Activated naive CD4-positive, alpha-beta T cell treated with anti-CD3 and anti-CD28 coated beads, Interleukin-2, amount 50 U/mL, for 16 hours (primary cell): ENCODE measurements around the gene SCML1.
"Not testable (repeated sequence)": the region's sequence is repeated elsewhere in the genome, so short reads cannot be mapped to it uniquely, and the experiment has no call there.

Experiments used
- DNase-seq: peaks from one replicate; pipeline ENCODE4 v3.0.0-alpha.2; 2020

SCML1 gene

DNA sequence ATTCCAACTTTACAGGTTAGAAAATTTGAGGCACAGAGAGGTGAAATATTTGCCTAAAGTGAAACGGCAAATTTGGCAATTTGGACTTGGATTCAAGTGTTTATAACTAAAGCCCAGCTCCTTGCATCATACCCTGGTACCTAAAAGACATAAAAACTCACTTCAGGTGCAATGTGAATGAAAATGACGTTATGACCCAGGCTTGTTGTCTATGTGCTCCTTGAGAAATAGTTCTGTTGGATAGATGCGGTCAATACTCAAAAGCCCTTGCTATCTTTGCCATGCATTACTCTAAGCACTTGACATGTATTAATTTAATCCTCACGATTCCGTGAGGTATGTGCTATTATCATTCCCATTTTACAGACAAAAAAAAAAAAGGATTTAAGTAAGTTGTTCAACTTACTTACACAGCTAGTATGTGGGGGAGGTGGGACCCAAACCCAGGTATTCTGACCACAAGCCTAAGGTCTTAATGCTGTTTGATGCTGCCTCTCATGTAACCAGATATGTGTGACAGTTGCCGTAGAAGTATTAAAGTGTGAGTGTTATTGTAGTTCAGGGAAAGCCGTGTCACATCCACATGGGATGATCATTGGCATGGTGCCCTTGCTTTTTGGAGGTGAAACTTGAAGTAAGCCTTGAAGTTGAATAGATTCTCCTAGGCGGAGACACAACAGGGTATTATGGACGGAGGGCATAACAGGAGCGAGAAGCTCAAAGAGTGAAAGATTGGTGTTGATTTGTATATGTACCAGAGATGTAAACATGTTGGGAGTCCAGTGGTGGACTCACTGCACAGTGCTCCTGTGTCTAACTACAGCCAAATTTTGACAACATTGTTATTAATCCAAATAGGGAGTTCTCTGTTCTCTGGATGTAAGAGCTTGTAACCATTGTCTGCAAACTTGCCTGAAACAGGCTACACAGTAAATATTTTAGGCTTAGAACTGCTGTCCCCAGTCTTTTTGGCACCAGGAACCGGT lies 3.1 kb downstream of the SCML1 start:
- no peak for DNase-seq

DNA sequence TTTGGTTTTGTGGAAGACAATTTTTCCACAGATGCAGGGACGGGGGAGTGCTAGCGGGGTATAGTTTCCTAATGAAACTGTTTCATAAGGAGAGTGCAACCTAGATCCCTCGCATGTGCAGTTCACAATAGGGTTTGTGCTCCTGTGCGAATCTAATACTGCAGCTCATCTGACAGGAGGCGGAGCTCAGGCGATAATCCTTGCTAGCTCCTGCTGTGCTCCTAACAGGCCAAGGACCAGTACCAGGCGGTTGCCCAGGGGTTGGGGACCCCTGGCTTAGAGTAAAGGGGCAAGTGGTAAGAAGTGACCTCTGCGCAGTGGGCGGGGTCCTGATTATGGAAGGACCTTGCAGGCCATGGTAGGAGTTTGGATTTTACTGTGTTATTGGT lies 3.8 kb downstream of the SCML1 start:
- no peak for DNase-seq

DNA sequence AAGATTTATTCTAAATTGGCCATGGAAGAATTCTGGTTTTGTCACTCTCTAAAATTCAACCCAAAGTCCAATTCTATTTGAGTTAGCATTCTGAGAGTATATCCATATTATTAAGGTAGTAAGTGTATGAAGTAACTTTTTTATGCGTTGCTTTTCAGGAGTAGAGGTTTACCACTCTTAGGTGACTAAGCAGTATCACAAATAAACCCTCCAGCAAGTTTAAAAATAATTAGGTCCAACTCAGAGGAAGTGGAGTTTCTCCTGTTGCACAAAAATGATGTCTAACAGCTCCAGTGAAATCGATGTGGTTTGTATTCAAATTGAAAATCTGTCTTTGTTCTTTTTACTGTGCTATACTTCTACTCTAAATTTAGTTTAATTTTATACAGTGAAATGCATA lies 6.6 kb downstream of the SCML1 start:
- no peak for DNase-seq

DNA sequence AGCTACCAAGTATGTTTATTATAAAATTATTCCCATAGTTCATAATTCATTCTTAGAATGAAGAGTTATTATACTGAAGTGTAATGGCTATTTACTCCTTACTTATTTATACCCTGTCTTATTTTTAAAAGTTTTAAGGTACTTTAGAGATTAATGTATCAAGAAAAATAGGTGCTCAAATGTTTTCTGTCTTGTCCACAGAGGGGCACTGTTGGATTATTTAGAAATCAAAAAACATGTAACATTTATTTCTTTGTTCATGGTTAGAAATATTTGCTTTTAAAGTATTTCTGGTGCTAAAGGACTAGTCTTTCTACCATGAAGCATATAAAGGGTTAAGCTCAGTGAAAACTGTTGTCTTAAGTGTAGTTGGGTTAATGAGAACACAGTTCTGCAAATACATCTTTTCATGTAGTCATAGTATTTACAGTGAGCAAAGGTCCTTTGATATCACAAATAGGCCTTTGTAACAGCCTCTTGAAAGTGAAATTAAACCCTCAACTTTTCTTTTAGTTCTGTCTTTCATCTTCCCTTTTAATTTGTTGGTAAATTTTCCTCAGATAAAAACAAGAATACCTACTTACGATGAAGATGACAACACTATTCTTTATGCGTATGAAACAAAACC lies 7.7 kb downstream of the SCML1 start:
- no peak for DNase-seq

DNA sequence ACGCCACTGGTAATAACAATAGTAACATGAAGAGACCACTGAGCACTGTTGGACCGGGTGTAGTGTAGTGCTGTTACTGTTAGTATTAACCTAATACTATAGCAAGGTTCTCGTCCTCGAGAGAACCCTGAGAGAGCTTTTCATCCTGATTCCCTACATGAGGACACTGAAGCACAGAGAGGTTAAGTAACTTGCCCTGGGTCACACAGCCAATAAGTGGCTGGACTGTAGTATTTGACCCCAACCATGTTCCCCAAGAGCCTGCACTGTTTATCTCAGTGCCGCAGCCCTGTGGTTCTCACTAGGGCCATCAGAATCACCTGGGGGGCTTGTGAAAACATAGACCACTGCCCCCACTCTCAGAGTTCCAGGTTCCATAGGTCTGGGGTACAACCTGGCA lies 10.4 kb downstream of the SCML1 start:
- no peak for DNase-seq

DNA sequence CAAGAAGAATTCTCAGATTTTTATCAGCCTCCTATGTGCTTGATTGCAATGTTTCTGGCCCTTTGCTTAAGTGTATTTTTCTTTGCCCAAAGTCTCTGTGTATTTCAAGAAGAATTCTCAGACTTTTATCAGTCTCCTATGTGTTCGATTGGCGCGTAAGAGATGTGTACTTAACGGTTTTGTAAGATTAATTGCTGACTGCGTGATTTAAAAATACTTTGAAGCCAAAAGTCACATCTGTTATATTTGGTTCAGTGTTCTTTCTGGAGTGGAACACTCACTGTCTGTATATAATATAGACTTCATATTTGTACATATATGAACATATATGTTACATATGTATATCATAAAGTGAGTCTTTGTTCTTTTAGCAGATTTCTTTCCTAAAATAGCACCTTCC lies 11.4 kb downstream of the SCML1 start:
- no peak for DNase-seq

DNA sequence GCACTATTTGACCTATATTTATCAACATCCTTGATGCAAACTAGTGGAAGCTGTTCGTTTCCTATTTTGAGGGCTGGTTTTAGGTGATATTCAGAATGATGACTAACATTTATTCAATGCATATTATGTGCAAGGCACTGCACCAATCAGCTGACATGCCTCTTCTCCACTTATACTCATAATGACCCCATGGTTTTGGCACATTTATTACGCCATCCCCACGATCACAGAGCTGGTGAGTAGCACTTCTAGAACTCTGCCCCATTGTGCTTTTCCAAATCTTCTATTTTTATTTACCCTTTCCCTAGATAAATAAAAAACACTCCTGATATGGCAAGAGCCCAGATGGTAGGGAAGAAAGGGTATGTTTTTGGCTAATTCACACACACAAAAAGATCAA lies 13.1 kb downstream of the SCML1 start:
- DNase-seq: no peak

DNA sequence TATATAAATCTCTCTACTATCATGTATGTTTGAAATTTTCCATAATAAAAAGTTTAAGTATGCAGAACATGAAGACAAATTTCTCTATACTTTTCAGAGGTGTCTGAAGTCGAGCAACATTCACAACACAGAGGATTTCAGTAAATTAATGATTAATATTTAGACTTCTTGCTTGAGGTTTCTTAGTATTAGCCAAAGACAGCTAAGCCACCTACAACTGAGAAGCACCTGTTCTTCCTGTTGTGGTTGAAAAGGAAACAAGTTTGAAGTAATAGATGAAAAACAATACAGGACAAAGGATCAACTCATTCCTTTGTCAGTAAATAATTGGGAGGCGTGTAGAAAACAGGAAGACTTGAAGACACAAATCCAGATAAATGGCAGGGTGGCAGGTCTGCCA lies 21.1 kb downstream of the SCML1 start:
- no peak for DNase-seq

DNA sequence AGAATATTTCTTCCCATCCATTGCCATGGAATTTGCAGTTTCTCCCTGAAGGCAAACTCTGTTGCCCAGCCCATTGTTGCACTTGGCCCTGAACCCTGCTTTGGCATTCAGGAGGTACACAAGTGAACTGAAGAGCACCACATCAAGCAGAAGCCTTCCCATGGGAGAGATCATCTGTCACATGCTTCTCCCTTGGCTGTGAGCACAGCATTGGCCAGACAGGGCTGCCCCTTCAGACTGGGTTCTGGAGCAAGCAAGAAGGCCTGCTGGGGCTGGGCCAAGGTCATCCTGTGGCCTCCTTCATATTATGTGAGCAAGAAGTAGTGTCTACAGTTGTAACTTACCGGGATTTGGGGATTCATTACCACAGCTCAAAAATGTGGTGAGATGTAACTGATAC lies 22.7 kb downstream of the SCML1 start:
- DNase-seq: no peak

DNA sequence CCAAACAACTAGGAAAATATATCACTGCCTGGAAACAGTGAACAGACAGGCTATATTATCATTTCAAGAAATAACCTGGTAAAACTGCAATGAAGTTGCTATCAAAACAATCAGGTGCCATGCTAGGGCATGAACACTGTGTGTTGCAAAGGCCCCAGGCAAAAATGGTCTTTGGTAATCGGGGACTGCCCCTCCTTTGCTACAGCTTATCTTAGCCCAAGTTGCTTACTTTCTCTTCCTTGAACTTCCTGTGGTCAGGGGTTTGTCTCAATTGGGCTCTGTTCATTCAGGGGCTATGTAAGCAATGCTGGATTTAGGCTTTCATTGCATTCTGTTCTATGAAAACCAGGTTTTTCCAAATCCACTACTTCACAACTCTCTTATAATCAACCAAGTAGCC lies 30.4 kb downstream of the SCML1 start:
- DNase-seq: no peak

DNA sequence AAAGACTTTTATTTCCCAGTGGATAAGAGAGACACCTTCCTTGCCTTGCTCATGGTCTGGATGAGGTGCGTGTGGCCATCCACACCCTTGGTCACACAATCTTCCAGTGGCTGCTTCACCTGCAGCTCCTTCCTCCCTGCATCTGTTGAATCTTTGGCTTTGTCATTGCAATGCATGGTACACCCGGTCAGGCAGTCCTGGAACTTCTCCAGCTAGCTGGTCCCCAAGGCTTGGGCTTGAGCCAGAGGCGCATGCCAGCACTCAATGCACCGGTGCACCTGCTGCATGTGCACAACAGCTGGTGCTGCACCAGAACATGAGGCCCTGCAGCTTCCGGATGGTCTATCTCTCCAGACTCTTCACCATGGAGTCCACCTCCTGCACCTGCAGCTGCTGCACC lies 31.7 kb downstream of the SCML1 start:
- DNase-seq: no peak

DNA sequence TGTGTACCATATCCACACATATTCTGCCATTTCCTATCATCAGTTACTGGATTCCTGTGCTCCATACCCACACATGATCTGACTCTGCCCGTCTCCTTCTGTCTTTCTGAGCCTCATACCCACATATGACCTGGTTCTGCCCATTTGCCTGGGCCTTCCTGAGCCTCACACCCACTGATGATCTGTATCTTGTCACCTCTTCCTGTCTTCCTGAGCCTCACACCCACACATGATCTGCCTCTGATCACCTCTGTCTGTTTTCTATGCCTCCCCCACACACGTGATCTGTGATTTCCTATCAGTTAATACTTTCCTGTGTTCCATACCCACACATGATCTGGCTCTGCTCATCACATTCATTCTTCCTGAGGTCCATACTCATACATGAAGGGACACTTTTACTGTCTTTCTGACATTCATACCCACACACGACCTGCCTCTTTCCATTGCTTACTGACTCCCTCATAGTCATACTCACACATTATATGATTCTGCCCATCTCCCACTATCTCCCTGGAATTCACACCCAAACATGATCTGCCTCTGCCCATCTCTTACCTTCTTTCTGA lies 32.5 kb downstream of the SCML1 start:
- no peak for DNase-seq

DNA sequence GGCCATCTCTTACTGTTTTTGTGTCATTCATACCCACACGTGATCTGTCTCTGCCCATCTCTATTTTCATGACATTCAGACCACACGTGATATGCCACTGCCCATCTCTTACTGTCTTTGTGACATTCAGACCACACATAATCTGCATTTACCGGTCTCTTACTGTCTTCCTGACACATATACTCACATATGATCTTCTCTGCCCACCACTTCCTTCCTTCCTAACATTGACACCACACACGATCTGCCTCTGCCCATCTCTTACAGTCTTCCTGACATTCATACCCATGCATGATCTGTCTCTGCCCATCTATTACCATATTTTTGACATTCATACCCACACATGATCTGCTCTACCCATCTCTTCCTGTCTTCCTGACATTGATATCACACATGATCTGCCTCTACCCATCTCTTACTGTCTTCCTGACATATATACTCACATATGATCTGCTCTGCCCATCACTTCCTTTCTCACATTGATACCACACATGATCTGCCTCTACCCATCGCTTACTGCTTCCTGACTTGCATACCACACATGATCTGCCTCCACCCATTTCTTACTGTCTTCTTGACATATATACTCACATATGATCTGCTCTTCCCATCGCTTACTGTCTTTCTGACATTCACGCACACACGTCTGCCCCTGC lies 36.1 kb downstream of the SCML1 start:
- no peak for DNase-seq

DNA sequence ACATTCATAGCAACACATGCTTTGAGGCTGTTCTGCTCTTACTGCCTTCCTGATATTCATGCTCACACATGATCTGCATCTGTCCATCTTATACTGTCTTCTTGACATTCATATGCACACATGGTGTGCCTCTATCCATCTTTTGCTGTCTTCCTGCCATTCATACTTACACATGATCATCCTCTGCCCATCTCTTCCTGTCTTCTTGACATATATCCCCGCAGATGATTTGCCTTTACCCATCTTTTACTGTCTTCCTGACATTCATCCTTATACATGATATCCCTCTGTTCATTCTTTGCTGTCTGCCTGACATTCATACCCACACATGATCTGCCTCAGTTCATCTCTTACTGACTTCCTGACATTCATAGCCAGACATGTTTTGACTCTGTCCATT lies 36.8 kb downstream of the SCML1 start:
- DNase-seq: no peak

DNA sequence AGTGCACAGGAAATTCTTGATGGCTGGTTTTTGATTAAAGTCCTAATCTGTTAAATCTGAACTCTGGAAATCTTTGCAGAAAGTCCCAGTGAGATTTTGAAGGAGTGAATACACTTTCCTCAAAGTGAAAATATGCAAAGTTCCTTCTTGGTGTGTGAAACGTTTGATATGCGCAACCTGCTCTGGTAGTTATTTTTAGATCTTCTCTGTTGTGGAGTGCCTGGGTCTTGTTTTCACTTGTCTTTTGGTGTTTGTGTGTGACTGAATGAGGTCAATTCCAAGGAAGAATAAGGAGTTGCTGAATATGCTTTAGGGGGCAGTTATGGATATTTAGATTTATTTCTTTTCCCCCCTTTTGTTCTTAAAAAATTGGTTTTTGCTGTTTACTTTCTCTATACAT lies 41.7 kb downstream of the SCML1 start:
- no peak for DNase-seq

DNA sequence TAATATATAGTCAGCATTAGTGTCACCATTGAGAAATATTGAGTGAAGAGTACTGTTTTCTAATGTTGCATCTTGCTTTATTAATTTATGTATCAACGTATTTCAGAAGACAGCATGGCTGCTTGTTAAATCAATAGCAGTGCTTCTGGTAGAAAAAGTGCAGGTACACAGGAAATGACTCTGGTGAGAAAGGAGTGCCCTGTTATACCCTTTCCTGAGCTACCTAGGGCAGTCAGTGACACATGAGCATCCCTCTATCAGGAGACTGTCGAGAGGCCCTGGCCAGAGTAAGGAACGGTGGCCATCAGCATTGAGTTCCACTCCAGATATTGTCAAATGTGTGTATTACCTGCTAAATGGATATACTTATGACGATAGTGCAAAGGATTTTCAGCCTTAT lies 42.1 kb downstream of the SCML1 start:
- DNase-seq: no peak

DNA sequence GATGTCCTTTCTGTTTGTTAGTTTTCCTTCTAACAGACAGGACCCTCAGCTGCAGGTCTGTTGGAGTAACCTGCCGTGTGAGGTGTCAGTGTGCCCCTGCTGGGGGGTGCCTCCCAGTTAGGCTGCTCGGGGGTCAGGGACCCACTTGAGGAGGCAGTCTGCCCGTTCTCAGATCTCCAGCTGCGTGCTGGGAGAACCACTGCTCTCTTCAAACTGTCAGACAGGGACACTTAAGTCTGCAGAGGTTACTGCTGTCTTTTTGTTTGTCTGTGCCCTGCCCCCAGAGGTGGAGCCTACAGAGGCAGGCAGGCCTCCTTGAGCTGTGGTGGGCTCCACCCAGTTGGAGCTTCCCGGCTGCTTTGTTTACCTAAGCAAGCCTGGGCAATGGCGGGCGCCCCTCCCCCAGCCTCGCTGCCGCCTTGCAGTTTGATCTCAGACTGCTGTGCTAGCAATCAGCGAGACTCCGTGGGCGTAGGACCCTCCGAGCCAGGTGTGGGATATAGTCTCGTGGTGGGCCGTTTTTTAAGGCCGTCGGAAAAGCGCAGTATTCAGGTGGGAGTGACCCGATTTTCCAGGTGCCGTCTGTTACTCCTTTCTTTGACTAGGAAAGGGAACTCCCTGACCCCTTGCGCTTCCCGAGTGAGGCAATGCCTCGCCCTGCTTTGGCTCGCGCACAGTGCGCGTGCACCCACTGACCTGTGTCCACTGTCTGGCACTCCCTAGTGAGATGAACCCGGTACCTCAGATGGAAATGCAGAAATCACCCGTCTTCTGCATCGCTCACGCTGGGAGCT lies 49.5 kb downstream of the SCML1 start:
- DNase-seq: not testable (repeated sequence)

DNA sequence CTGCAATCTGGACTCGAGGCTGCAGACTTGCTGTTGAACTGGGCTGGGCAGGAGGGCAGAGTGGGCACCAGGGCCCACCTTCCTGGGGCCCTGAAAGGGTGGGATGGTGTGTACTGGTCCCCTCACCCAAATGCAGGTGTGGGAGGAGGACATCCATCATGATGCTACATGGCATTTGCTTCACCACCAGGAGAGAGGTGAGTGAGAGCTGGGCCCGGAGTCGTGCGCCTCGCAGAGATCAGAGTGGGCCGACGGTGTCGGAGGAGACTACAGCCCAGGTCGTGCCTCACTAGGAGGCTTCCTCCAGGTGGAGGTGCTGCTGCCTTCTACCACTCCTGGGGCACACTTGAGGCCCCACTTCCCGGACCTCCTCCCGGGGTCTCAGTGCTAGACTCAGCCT lies 50.3 kb downstream of the SCML1 start:
- no peak for DNase-seq

DNA sequence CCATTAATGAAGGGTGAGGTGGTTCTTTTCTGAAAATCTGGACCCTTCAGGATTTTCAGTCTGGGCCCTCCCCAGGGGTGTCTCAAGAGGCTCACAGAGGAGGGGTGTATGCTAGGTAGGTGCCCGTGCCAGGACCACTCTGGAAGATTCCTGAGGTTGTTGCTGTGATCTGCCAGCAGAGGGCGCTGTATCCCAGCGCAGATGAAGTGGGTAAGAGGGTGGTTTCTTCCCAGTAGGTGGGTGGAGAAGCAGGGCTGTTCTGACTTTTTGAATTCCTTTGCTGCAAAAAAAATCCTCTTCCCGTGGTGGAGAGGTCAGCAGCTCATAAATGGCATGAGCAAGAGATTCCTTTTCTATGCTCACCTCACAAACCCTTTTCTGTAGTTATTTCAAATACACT lies 51.1 kb downstream of the SCML1 start:
- peak; percentile 26 for DNase-seq

DNA sequence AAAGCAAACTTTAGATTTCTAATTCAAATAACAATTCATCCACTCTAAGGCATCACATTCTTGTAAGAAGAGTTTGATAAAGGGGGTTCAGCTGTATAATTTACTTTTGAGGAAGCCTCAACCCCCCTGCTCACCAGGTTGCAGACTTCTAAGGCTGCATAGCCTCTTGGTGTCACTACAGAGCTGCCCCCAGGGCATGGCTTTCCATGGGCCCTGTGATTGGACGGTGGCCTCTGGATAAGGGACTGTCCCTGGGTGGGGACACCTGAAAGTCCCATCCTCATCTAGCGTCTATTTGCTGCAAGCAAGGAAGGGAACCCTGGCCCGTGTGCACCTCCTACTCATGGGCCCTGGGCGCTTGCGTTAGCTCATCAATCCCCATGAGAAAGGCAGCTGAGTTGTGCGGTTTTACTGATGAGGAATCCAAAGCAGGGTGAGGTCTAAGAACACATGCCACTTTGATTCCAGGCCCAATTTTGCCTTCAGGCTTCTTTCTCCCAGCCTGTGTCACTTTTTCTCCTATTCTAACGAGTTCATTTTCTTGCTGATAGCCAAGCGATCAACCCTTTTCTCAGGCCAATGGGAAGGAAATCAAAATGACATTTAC lies 51.8 kb downstream of the SCML1 start:
- DNase-seq: no peak

DNA sequence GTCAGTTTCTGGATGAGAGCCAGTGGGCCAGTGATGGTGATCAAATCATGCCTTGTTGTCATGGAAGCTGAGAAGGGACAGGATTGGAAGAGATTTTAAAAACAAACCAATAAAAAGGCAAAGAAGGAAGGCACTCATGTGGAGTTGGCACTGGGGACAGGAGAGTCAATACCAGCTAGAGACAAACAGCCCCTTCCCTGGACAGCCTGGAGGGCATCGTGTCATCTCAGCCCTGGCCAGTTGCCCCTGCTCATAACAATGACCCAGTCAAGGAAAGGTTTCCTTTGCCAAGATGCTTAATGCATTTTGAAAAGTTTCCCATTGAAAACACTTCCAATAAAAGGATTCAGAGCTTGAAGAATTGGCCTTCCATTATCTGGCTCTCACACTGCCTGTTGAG lies 55.5 kb downstream of the SCML1 start:
- DNase-seq: no peak

DNA sequence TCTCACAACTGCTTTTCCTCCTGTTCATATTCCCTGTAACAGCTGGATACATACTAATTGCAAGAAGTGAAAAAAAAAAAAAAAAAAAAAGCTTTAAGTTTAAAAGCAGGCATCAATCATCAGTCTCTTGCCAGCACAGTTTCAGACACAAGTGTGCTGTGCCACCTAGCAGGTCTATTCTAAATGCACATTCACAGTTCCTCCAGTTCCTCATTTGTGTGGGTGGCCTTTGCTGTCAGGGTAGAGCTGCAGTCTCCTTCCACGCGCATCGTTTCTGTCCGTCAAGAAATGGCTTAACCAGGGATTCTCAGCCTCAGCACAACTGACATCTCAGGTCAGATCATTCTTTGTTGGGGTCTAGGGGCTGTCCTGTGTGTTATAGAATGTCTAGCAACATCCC lies 61.6 kb downstream of the SCML1 start:
- no peak for DNase-seq
